MM.1S (cell line): ENCODE results near the gene HRCT1.

Source experiments
- DNase-seq: peaks from one replicate; pipeline ENCODE4 v3.0.0-alpha.2; 2015
- H2AFZ ChIP-seq: fragments of 300-600 bp; sonication (generic); 2 replicates; pipeline ENCODE4 v1.6.0; 2016; ENCODE audit warnings: antibody characterized with exemption, low read length
- H3F3A ChIP-seq: fragments of 300-600 bp; sonication (generic); 2 replicates; pipeline ENCODE4 v1.6.1; 2016; ENCODE audit warnings: mild to moderate bottlenecking, antibody characterized with exemption, low read length, moderate library complexity, mixed read lengths; ENCODE audit not compliant: insufficient read depth
- H3K27ac ChIP-seq: fragments of 300-600 bp; sonication (generic); 2 replicates; pipeline ENCODE4 v1.5.1; 2016; ENCODE audit warnings: mild to moderate bottlenecking, low read length
- H3K27me3 ChIP-seq: fragments of 300-600 bp; sonication (generic); replicated peaks from 2 replicates; pipeline ENCODE4 v1.6.0; 2016; ENCODE audit warnings: low read length; ENCODE audit not compliant: insufficient read depth
- H3K36me3 ChIP-seq: fragments of 300-600 bp; sonication (generic); replicated peaks from 2 replicates; pipeline ENCODE4 v1.6.1; 2016; ENCODE audit warnings: mild to moderate bottlenecking, low read length, mixed read lengths; ENCODE audit not compliant: insufficient read depth
- H3K4me1 ChIP-seq: fragments of 300-600 bp; sonication (generic); 2 replicates; pipeline ENCODE4 v1.6.1; 2016; ENCODE audit warnings: low read length, mixed read lengths
- H3K4me2 ChIP-seq: fragments of 300-600 bp; sonication (generic); 2 replicates; pipeline ENCODE4 v1.6.0; 2016; ENCODE audit warnings: low read depth, low read length
- H3K4me3 ChIP-seq: fragments of 300-600 bp; sonication (generic); 2 replicates; pipeline ENCODE4 v1.5.1; 2016; ENCODE audit warnings: low read length, mixed read lengths
- H3K79me2 ChIP-seq: fragments of 300-600 bp; sonication (generic); 2 replicates; pipeline ENCODE4 v1.6.1; 2016; ENCODE audit warnings: mixed run types, low read length, mixed read lengths
- H3K9ac ChIP-seq: fragments of 300-600 bp; sonication (generic); 2 replicates; pipeline ENCODE4 v1.6.1; 2016; ENCODE audit warnings: low read length, mixed read lengths
- H3K9me2 ChIP-seq: fragments of 300-600 bp; sonication (generic); replicated peaks from 2 replicates; pipeline ENCODE4 v1.6.1; 2016; ENCODE audit warnings: mild to moderate bottlenecking, low read length, mixed read lengths; ENCODE audit not compliant: insufficient read depth
- H3K9me3 ChIP-seq: fragments of 300-600 bp; sonication (generic); replicated peaks from 2 replicates; pipeline ENCODE4 v1.6.1; 2016; ENCODE audit warnings: mild to moderate bottlenecking, low read length, mixed read lengths; ENCODE audit not compliant: insufficient read depth
- H4K20me1 ChIP-seq: fragments of 300-600 bp; sonication (generic); 2 replicates; pipeline ENCODE4 v1.6.1; 2016; ENCODE audit warnings: mild to moderate bottlenecking, low read length, moderate library complexity, mixed read lengths; ENCODE audit not compliant: insufficient read depth
- CTCF ChIP-seq: fragments of 300-600 bp; sonication (generic); IDR thresholded peaks from 2 replicates; pipeline ENCODE4 v1.5.1; 2016; ENCODE audit warnings: antibody characterized with exemption, low read length, mixed read lengths
- EZH2 ChIP-seq: fragments of 300-600 bp; sonication (generic); optimal IDR thresholded peaks from 2 replicates; pipeline ENCODE3; 2017; ENCODE audit warnings: low read depth, mild to moderate bottlenecking, antibody characterized with exemption, low read length, mixed read lengths
- EZH2phosphoT487 ChIP-seq: fragments of 300-600 bp; sonication (generic); IDR thresholded peaks from 2 replicates; pipeline ENCODE4 v1.6.1; 2018; ENCODE audit warnings: antibody characterized with exemption, low read length

HRCT1 gene

GRCh38 chr9:35905912-35906679 is at the start of gene HRCT1:
Gene HRCT1 (plus strand): TSS chr9:35906202. CDS start chr9:35906288, 86 bp downstream.
- peaks cover 8% of the 10 kb centered on the region for H3F3A ChIP-seq
- DNase-seq: no peak
- no peaks in the 10 kb centered on the region for H3K9me3 ChIP-seq
- H3K79me2 ChIP-seq: no peaks in the 10 kb centered on the region
- H3K9ac ChIP-seq: no peak within 1 kb of the TSS
- H3K4me3 ChIP-seq: no peak within 1 kb of the TSS
- H3K4me2 ChIP-seq: no peak within 1 kb of the TSS
- H3K27ac ChIP-seq: no peak within 1 kb of the TSS
- TF ChIP-seq EZH2 (no peak), EZH2phosphoT487 (no peak), CTCF (no peak)
- H3K9me2 ChIP-seq: no peaks in the 10 kb centered on the region
- no peak within 1 kb of the TSS for H2AFZ ChIP-seq
- H3K4me1 ChIP-seq: peaks cover 21% of the 10 kb centered on the region
- H3K36me3 ChIP-seq: no peaks in the 10 kb centered on the region
- H3K27me3 ChIP-seq: no peaks in the 10 kb centered on the region
- no peaks in the 10 kb centered on the region for H4K20me1 ChIP-seq

GRCh38 chr9:35856206-35856605 is 49.8 kb upstream of the HRCT1 start:
- no peaks in the 10 kb centered on the region for H3K36me3 ChIP-seq
- no peaks in the 10 kb centered on the region for H3K27me3 ChIP-seq
- no peaks in the 10 kb centered on the region for H3F3A ChIP-seq

GRCh38 chr9:35856882-35857281 is 49.1 kb upstream of the HRCT1 start:
- TF ChIP-seq CTCF: no peak
- no peak for TF ChIP-seq EZH2
- TF ChIP-seq EZH2phosphoT487: no peak
- Histone ChIP-seq H3K36me3 (no peaks in the 10 kb centered on the region), H3F3A (no peaks in the 10 kb centered on the region)

More at GRCh38 chr9:35856206-35856605, 49.8 kb upstream of the HRCT1 start:
- TF ChIP-seq EZH2phosphoT487: no peak
- TF ChIP-seq EZH2: no peak
- no peak for TF ChIP-seq CTCF
- no peak overlapping the region for H3K4me3 ChIP-seq
- H2AFZ ChIP-seq: no peak overlapping the region
- no peaks in the 10 kb centered on the region for H3K79me2 ChIP-seq
- H3K4me2 ChIP-seq: no peak overlapping the region
- H4K20me1 ChIP-seq: no peaks in the 10 kb centered on the region
- H3K9ac ChIP-seq: no peak overlapping the region
- no peak for DNase-seq
- H3K9me2 ChIP-seq: no peaks in the 10 kb centered on the region
- H3K9me3 ChIP-seq: no peaks in the 10 kb centered on the region
- no peaks in the 10 kb centered on the region for H3K4me1 ChIP-seq
- no peak overlapping the region for H3K27ac ChIP-seq

More at GRCh38 chr9:35856882-35857281, 49.1 kb upstream of the HRCT1 start:
- Histone ChIP-seq H3K79me2 (no peaks in the 10 kb centered on the region), H3K4me2 (no peak overlapping the region), H3K9me2 (no peaks in the 10 kb centered on the region), H3K27ac (no peak overlapping the region), H4K20me1 (no peaks in the 10 kb centered on the region), H3K4me1 (no peaks in the 10 kb centered on the region), H3K9me3 (no peaks in the 10 kb centered on the region), H2AFZ (no peak overlapping the region), H3K4me3 (no peak overlapping the region), H3K9ac (no peak overlapping the region), H3K27me3 (no peaks in the 10 kb centered on the region)
- DNase-seq: no peak
